Head of caudate nucleus (tissue), 42 donors: ENCODE results near the gene TBL2.
A peak's percentile ranks its signal among the peaks of the same experiment; 100 is the strongest.
"Not testable (repeated sequence)": the region's sequence is repeated elsewhere in the genome, so short reads cannot be mapped to it uniquely, and the experiment has no call there.

ENCODE experiments used
- DNase-seq, 42 donors: peaks; one replicate each; pipeline versions ENCODE4 v3.0.0 to v3.0.0-alpha.2; 2020 to 2021; ENCODE audit warnings: mixed read lengths in 7 of 42
- intact Hi-C: fragments of 100-400 bp; cut with DNase I; formaldehyde crosslinking; loops from one replicate; pipeline ENCODE4 v1.15.0; 2022

Gene TBL2

GRCh38 chr7:73577627-73578341 is 595 bp downstream of the TBL2 start:
- DNase-seq, result peak in 4 of 42 donors; percentile 4 to 21 (median 15)
- intact Hi-C loops, result loop anchor here (5.0 to 10.0 kb wide), 2 partner anchors 55 to 137 kb away; partner anchors contain the start of genes BAZ1B and STX1A

- DNase-seq, result no peak
- intact Hi-C loops, result loop anchor here (10.0 kb wide), 1 partner anchor 141 kb away; the partner anchor contains the start of gene STX1A
Observed at GRCh38 chr7:73573791-73574190, 4.6 kb downstream of the TBL2 start.

- intact Hi-C loops, result loop anchor here (10.0 kb wide), 1 partner anchor 142 kb away; the partner anchor contains the start of gene STX1A
- no peak for DNase-seq
Observed at GRCh38 chr7:73573276-73573675, 5.1 kb downstream of the TBL2 start.

GRCh38 chr7:73572767-73573186 is 5.6 kb downstream of the TBL2 start:
- no peak for DNase-seq
- intact Hi-C loops, result loop anchor here (10.0 kb wide), 1 partner anchor 142 kb away; the partner anchor contains the start of gene STX1A

GRCh38 chr7:73570977-73571376 is 7.4 kb downstream of the TBL2 start:
- no peak for DNase-seq
- intact Hi-C loops, result loop anchor here (10.0 kb wide), 1 partner anchor 144 kb away; the partner anchor contains the start of gene STX1A

GRCh38 chr7:73570521-73570920 is 7.9 kb downstream of the TBL2 start:
- intact Hi-C loops, result loop anchor here (10.0 kb wide), 1 partner anchor 144 kb away; the partner anchor contains the start of gene STX1A
- no peak for DNase-seq

GRCh38 chr7:73569042-73569608 is 9.3 kb downstream of the TBL2 start:
- intact Hi-C loops, result no loop called here
- no peak for DNase-seq

- intact Hi-C loops, result no loop called here
- no peak for DNase-seq
Observed at GRCh38 chr7:73567846-73568685, 10.3 kb downstream of the TBL2 start.

- DNase-seq, result no peak
- intact Hi-C loops, result no loop called here
Observed at GRCh38 chr7:73567140-73567539, 11.2 kb downstream of the TBL2 start.

- intact Hi-C loops, DNase-seq: not testable (repeated sequence)
Observed at GRCh38 chr7:73566431-73566830, 11.9 kb downstream of the TBL2 start.

GRCh38 chr7:73565675-73566340 is 12.6 kb downstream of the TBL2 start:
- intact Hi-C loops, result no loop called here
- DNase-seq, result no peak

- DNase-seq, result peak in 9 of 42 donors; percentile 12 to 58 (median 22)
Observed at GRCh38 chr7:73560109-73560835, 18.1 kb downstream of the TBL2 start.

GRCh38 chr7:73557397-73558257 is 20.8 kb downstream of the TBL2 start, which contains the start of gene BCL7B:
TSS of gene BCL7B (minus strand) at chr7:73557690. CDS start at chr7:73557578, 112 bp downstream.
- intact Hi-C loops, result loop anchor here (2.0 kb wide), 1 partner anchor 35 kb away; the partner anchor contains the start of gene BAZ1B
- DNase-seq, result peak; percentile 25 to 84 (median 70)

More at GRCh38 chr7:73560109-73560835, 18.1 kb downstream of the TBL2 start:
- intact Hi-C loops, result no loop called here

GRCh38 chr7:73557108-73557396 is 21.3 kb downstream of the TBL2 start:
- peak; percentile 75 to 98 (median 93) for DNase-seq
- intact Hi-C loops, result loop anchor here (2.0 kb wide), 1 partner anchor 34 kb away; the partner anchor contains the start of gene BAZ1B

- intact Hi-C loops, result loop anchor here (2.0 kb wide), 1 partner anchor 34 kb away; the partner anchor contains the start of gene BAZ1B
- DNase-seq, result no peak
Observed at GRCh38 chr7:73556208-73557107, 21.9 kb downstream of the TBL2 start.

- intact Hi-C loops, result no loop called here
- DNase-seq, result no peak
Observed at GRCh38 chr7:73555411-73555982, 22.9 kb downstream of the TBL2 start.
